ENCODE data around the gene SOS1.
"Not testable (repeated sequence)": the region's sequence is repeated elsewhere in the genome, so short reads cannot be mapped to it uniquely, and the experiment has no call there.

SOS1 gene

GRCh38 chr2:39120771-39121522 lies at the start of gene SOS1:
TSS of gene SOS1 (minus strand) at chr2:39121051. CDS start at chr2:39120422, 629 bp downstream.
- DNase-seq (ENCODE audit: low read depth in 3 of 3), result peak; percentile 88 to 90 (median 90)

- no peak for DNase-seq (ENCODE audit: low read depth in 3 of 3)
These were observed 43.2 kb upstream of the SOS1 start for GRCh38 chr2:39164089-39164488.

GRCh38 chr2:39160982-39161381 lies 40.1 kb upstream of the SOS1 start:
- DNase-seq (ENCODE audit: low read depth in 3 of 3), result no peak

- no peak for DNase-seq (ENCODE audit: low read depth in 3 of 3)
These were observed 38.4 kb upstream of the SOS1 start for GRCh38 chr2:39159283-39159682.

DNA sequence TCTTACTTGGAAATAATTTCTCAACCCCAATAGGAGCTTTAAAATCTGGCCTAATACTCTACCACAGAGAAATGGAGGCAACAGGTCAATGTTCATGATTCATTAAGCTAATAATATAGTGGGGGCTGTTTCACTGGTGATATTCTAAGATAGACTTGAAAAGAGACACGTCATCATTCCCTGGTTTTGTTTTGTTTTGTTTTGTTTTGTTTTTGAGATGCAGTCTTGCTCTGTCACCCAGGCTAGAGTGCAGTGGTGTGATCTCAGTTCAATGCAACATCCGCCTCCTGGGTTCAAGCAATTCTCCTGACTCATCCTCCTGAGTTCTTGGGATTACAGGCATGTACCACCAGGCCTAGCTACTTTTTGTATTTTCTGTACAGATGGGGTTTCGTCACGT lies 37.5 kb upstream of the SOS1 start:
- DNase-seq (ENCODE audit: low read depth in 3 of 3), result no peak

DNA sequence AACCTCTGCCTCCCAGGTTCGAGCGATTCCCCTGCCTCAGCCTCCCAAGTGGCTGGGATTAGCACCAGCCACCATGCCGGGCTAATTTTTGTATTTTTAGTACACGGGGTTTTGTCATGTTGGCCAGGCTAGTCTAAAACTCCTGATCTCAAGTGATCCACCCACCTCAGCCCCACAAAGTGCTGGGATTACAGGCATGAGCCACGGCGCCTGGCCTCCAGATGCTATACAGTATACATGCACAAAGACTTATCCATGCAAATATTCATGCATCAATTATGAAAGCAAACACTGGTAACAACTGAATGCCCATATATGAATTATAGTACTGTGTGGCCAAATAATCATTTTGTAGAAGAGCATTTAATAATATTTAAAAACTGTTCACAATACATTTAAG lies 36.0 kb upstream of the SOS1 start:
- DNase-seq (ENCODE audit: low read depth in 3 of 3), result no peak

GRCh38 chr2:39156107-39156506 lies 35.3 kb upstream of the SOS1 start:
- DNase-seq (ENCODE audit: low read depth in 3 of 3), result no peak

- DNase-seq (ENCODE audit: low read depth in 3 of 3), result not testable (repeated sequence)
These were observed 34.7 kb upstream of the SOS1 start for GRCh38 chr2:39155573-39155972.

DNA sequence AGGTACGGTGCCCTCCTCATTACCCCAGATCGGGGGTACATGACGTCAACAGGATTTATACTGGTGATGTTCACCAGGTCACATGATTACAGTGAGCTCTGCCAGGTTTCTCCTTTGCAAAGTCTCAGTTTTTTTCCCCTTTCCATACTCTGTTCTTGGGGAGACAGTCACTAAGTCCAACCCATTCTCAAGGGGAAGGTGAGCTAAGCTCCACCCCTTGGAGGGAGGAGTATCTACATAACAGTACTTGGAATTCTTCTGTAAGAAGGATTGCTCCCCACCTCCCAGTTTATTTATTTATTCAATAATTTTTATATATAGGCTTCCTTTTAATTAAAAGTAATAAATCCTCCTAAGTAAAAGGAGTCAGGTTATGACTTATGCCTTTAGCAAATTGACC lies 34.1 kb upstream of the SOS1 start:
- DNase-seq (ENCODE audit: low read depth in 3 of 3), result no peak

DNA sequence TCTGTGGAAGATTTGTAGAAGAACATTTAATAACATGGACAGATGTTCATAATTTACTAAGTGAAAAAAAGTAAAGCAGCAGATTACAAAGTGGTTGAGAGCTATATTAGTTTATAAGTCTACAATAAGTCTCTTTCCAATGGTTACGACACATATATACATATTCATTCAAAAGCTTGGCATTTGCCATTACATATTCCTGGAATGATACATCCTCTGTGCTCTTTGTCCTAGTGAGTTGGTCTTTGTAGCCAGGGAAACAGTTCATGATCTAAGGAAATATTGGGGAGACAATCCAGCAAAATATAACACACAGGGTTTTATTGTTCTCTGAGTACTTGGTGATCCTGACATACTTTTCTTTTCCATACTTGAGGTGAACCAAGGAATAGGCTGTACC lies 32.5 kb upstream of the SOS1 start:
- no peak for DNase-seq (ENCODE audit: low read depth in 3 of 3)

DNA sequence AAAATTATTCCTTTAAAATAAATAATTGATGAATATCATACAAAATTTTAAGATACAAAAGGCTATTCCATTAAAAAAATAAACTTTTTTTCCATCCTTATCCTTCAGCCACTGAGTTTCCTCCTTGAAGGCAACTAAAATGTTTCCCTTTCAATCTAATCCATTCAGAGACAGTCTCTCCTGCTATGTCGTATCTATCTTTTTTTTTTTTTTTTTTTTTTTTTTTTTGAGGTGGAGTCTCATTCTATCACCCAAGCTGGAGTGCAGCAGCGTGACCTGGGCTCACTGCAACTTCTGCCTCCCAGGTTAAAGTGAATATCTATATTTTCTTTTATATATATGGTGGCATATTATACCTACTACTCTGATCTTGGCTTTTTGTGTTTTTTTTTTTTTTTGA lies 31.7 kb upstream of the SOS1 start:
- DNase-seq (ENCODE audit: low read depth in 3 of 3), result no peak

- no peak for DNase-seq (ENCODE audit: low read depth in 3 of 3)
These were observed 30.1 kb upstream of the SOS1 start for GRCh38 chr2:39150890-39151497.

DNA sequence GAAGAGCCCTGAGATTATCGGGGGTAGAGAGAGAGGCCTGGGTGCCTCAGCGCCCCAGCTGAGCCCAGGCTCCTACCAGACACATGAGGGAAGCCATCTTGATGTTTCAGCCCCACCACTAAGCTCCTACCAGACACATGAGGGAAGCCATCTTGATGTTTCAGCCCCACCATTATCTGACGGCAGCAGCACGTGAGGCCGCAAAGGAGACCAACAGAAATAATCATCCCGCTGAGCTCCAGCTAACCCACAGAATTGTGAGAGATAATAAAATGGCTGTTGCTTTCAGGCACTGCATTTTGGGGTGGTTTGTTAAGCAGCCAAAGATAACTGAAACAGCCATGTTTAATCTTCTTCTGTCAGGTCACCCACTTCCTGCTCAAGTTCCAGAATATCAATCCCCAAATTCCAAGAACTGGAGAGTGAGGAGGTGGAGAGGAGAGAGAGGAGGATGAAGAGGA lies 29.3 kb upstream of the SOS1 start:
- DNase-seq (ENCODE audit: low read depth in 3 of 3), result no peak

DNA sequence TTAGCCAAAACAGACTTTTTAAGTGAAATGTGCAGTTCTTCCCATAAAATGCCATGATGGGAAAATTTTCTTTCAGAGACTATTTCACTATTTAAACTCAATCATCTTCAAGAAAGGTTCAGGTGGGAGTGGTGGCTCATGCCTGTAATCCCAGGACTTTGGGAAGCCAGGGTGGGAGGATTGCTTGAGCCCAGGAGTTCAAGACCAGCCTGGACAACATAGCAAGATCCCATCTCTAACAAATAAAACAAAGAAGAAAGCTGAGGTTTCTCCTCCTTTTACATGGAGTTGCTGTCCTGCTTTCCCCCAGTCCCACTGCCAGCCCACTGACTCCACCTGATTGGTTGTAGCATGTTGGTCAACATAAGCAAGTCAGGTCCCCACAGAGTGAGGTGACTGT lies 25.8 kb upstream of the SOS1 start:
- DNase-seq (ENCODE audit: low read depth in 3 of 3), result no peak

DNA sequence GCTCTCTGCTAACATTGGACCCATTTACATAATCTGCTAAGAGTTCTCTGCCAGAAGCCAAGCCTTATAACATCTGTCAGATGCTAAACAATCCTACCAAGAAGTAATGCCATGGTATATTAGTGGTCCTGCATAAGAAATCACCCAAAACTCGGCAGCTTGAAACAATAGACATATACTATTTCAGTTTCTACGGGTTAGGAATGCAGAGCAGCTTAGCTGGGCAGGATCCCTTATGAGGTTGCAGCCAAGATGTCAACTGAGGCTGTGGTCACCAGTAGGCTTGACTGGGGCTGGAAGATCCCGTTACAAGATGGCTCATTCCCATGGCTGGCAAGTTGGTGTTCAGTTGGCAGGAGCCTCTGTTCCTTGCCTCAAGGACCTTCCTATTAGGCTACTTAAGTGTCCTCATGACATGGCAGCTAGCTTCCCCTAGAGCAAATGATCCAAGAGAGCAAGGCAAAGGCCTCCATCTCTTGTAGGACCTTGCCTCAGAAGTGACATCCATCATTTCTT lies 25.1 kb upstream of the SOS1 start:
- DNase-seq (ENCODE audit: low read depth in 3 of 3), result no peak

GRCh38 chr2:39144416-39144815 lies 23.6 kb upstream of the SOS1 start:
- DNase-seq (ENCODE audit: low read depth in 3 of 3), result no peak

DNA sequence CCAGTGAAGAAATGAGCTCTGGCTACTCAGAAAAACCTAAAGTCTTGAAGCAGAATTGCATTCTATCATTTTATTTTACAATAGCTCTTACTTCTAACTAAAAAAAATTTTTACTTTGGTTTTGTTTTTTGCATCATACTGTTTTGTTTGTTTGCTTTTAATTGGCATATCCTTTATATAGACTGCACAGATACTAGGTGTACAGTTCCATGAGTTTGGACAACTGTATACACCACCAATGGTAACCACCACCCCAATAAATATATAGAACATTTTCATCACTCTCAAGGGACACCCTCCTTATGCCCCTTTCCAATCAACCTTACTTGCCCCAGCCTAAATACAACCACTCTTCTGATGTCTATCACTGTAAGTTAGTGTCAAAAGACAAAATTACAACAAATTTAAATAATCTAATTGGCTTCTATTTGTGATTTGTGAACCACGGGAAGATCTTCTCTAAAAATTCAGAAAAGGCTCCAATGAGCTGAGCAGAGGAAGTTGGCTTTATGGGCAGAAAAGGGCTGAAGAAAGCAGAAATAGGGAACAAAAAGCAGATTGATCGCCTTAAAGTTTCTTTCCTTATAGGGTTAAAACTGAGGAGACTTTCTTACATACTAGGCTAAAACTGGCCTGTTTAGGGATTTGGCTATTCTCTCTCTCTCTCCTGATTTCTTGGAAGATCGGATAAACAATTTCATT lies 22.2 kb upstream of the SOS1 start:
- DNase-seq (ENCODE audit: low read depth in 3 of 3), result no peak

GRCh38 chr2:39141334-39142271 lies 20.8 kb upstream of the SOS1 start:
- DNase-seq (ENCODE audit: low read depth in 3 of 3), result no peak

GRCh38 chr2:39140948-39141333 lies 20.1 kb upstream of the SOS1 start:
- not testable (repeated sequence) for DNase-seq (ENCODE audit: low read depth in 3 of 3)

DNA sequence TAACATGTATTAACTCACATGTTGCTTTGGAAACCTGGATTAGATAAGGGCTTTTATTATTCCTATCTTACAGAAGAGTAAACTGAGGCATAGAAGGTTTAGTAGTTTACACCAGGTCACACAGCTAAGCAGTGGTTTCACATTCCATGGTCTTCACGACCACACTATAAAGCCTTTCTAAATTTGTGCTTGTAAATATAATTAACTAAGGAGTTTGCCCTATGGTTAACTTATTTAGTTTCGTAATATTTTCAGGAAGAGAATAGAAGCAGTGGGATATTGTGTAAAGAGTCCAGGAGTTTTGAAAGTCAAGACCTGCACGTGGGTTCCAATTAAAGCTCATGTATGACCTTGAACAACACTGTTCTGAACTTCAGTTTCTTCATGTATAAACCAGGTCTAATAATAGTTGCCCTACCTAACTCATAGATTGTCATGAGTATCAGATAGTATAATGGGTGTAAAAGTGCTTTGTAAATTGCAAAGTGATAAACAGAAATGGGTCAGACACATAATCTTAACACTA lies 19.5 kb upstream of the SOS1 start:
- DNase-seq (ENCODE audit: low read depth in 3 of 3), result no peak

- no peak for DNase-seq (ENCODE audit: low read depth in 3 of 3)
These were observed 18.8 kb upstream of the SOS1 start for GRCh38 chr2:39139511-39140237.

Data from stimulated activated CD4-positive, alpha-beta T cell treated with anti-CD3 and anti-CD28 coated beads, TNF-alpha, amount 100 ng/mL, for 48 hours (primary cell).